GM06990 (cell line): ENCODE data around the gene DDX17.

Experiments
- DNase-seq: peaks from one replicate; pipeline ENCODE4 v3.0.0-alpha.2; 2011; ENCODE audit not compliant: insufficient read length; ENCODE audit errors: extremely low read depth
- H3K27me3 ChIP-seq: replicated peaks from 2 replicates; pipeline ENCODE4 v1.6.0; 2011; ENCODE audit warnings: low read length; ENCODE audit not compliant: control insufficient read depth, insufficient read depth
- H3K36me3 ChIP-seq: 2 replicates; pipeline ENCODE4 v1.5.1; 2011; ENCODE audit warnings: low read length; ENCODE audit not compliant: control insufficient read depth, insufficient read depth
- H3K4me3 ChIP-seq: replicated peaks from 2 replicates; pipeline ENCODE4 v1.5.1; 2011; ENCODE audit warnings: low read depth, mild to moderate bottlenecking, control low read depth, low read length
- CTCF ChIP-seq: IDR thresholded peaks from 2 replicates; pipeline ENCODE4 v1.5.1; 2011; ENCODE audit warnings: low read length, control low read depth, mild to moderate bottlenecking, inconsistent platforms; ENCODE audit not compliant: insufficient read depth, poor library complexity, severe bottlenecking

DDX17 gene

GRCh38 chr22:38440747-38441350 is 65.3 kb downstream of the DDX17 start:
- Histone ChIP-seq H3K4me3 (no peak overlapping the region), H3K36me3 (no peaks in the 10 kb centered on the region), H3K27me3 (no peaks in the 10 kb centered on the region; the same call in 1 of the 2 replicates)
- no peak for DNase-seq
- TF ChIP-seq CTCF = no peak

GRCh38 chr22:38437416-38437815 is 68.7 kb downstream of the DDX17 start:
- TF ChIP-seq CTCF = no peak
- no peak for DNase-seq

GRCh38 chr22:38436629-38437395 is 69.3 kb downstream of the DDX17 start:
- Histone ChIP-seq H3K4me3 (no peak overlapping the region), H3K36me3 (no peaks in the 10 kb centered on the region), H3K27me3 (no peaks in the 10 kb centered on the region; the same call in 1 of the 2 replicates)
- no peak for DNase-seq
- TF ChIP-seq CTCF = no peak

More at GRCh38 chr22:38437416-38437815, 68.7 kb downstream of the DDX17 start:
- Histone ChIP-seq H3K27me3 (no peaks in the 10 kb centered on the region; the same call in 1 of the 2 replicates), H3K4me3 (no peak overlapping the region), H3K36me3 (no peaks in the 10 kb centered on the region)

GRCh38 chr22:38435965-38436364 is 70.1 kb downstream of the DDX17 start:
- H3K27me3 ChIP-seq = no peaks in the 10 kb centered on the region; the same call in 1 of the 2 replicates
- no peak overlapping the region for H3K4me3 ChIP-seq
- no peak for DNase-seq
- TF ChIP-seq CTCF = no peak
- H3K36me3 ChIP-seq = no peaks in the 10 kb centered on the region

GRCh38 chr22:38435010-38435409 is 71.1 kb downstream of the DDX17 start:
- H3K36me3 ChIP-seq = no peaks in the 10 kb centered on the region
- DNase-seq = no peak
- peak; percentile 13 for TF ChIP-seq CTCF
- no peaks in the 10 kb centered on the region; the same call in 1 of the 2 replicates for H3K27me3 ChIP-seq
- no peak overlapping the region for H3K4me3 ChIP-seq
